Liver (tissue), 9 donors: ENCODE results near the gene TRIM41. TPM values are rescaled to one million over a fixed set of nuclear protein-coding genes. Genes with fewer than 3 reads are reported as not detected.
A peak's percentile ranks its signal among the peaks of the same experiment; 100 is the strongest.

Source experiments
- DNase-seq: peaks from one replicate; pipeline ENCODE4 v3.0.0-alpha.2; 2017; ENCODE audit warnings: low spot score
- H3K27ac ChIP-seq, 2 donors: one replicate each; pipeline ENCODE4 v1.7.0; 2013; ENCODE audit warnings: inconsistent platforms in 2 of 2, low read length in 2 of 2, control low read depth in 1 of 2, low read depth in 1 of 2, mild to moderate bottlenecking in 1 of 2
- H3K27me3 ChIP-seq, 4 donors: one replicate each; pipeline versions ENCODE4 v1.6.1 to v1.7.0; 2013; ENCODE audit warnings: low read length in 3 of 4, inconsistent platforms in 1 of 4, mild to moderate bottlenecking in 1 of 4, moderate library complexity in 1 of 4; ENCODE audit not compliant: control insufficient read depth in 4 of 4, insufficient read depth in 4 of 4
- H3K36me3 ChIP-seq, 4 donors: one replicate each; pipeline versions ENCODE4 v1.6.1 to v1.7.0; 2013; ENCODE audit warnings: low read length in 3 of 4, mild to moderate bottlenecking in 3 of 4, low read depth in 1 of 4, moderate library complexity in 1 of 4; ENCODE audit not compliant: control insufficient read depth in 4 of 4, insufficient read depth in 3 of 4
- H3K4me1 ChIP-seq, 4 donors: one replicate each; pipeline versions ENCODE4 v1.6.1 to v1.7.0; 2013; ENCODE audit warnings: low read length in 3 of 4, mild to moderate bottlenecking in 3 of 4, moderate library complexity in 1 of 4; ENCODE audit not compliant: control insufficient read depth in 4 of 4, insufficient read depth in 4 of 4
- H3K4me3 ChIP-seq, 3 donors: one replicate each; pipeline versions ENCODE4 v1.6.1 to v1.7.0; 2013; ENCODE audit warnings: low read length in 3 of 3, control low read depth in 1 of 3, low read depth in 1 of 3, mild to moderate bottlenecking in 1 of 3
- H3K9ac ChIP-seq, 2 donors: one replicate each; pipeline ENCODE4 v1.7.0; 2013; ENCODE audit warnings: low read length in 2 of 2, mild to moderate bottlenecking in 2 of 2, moderate library complexity in 2 of 2, control low read depth in 1 of 2, low read depth in 1 of 2
- H3K9me3 ChIP-seq, 4 donors: one replicate each; pipeline versions ENCODE4 v1.6.1 to v1.7.0; 2013; ENCODE audit warnings: low read length in 3 of 4; ENCODE audit not compliant: control insufficient read depth in 4 of 4
- CTCF ChIP-seq: fragments of 150-350 bp; IDR thresholded peaks from 2 replicates; pipeline ENCODE4 v1.5.1; 2017; ENCODE audit warnings: improper control_type of control experiment, low read depth, low read length; ENCODE audit not compliant: missing input control
- EGR1 ChIP-seq, 2 donors: IDR thresholded peaks; 2 replicates each; pipeline ENCODE4 v1.6.1; 2016 to 2018; ENCODE audit warnings: antibody characterized with exemption in 2 of 2, low read depth in 2 of 2
- FOXA1 ChIP-seq: IDR thresholded peaks from 2 replicates; pipeline ENCODE4 v1.6.1; 2016; ENCODE audit warnings: antibody characterized with exemption
- FOXA2 ChIP-seq: IDR thresholded peaks from 2 replicates; pipeline ENCODE4 v1.6.1; 2016; ENCODE audit warnings: antibody characterized with exemption
- GABPA ChIP-seq, 2 donors: IDR thresholded peaks in 1 of 2; conservative IDR thresholded peaks in 1 of 2; 2 replicates each; pipeline ENCODE4 v1.6.1; 2016; ENCODE audit warnings: antibody characterized with exemption in 2 of 2, mild to moderate bottlenecking in 1 of 2, moderate library complexity in 1 of 2
- HNF4A ChIP-seq, 2 donors: conservative IDR thresholded peaks; 2 replicates each; pipeline ENCODE4 v1.6.1; 2016; ENCODE audit warnings: antibody characterized with exemption in 2 of 2, mild to moderate bottlenecking in 2 of 2
- NR2F2 ChIP-seq: IDR thresholded peaks from 2 replicates; pipeline ENCODE4 v1.6.1; 2016; ENCODE audit warnings: antibody characterized with exemption
- REST ChIP-seq: IDR thresholded peaks from 2 replicates; pipeline ENCODE4 v1.6.1; 2016; ENCODE audit warnings: antibody characterized with exemption, mild to moderate bottlenecking
- RXRA ChIP-seq, 2 donors: IDR thresholded peaks; 2 replicates each; pipeline ENCODE4 v1.6.1; 2017 to 2018; ENCODE audit warnings: antibody characterized with exemption in 2 of 2, mild to moderate bottlenecking in 1 of 2
- SP1 ChIP-seq: IDR thresholded peaks from 2 replicates; pipeline ENCODE4 v1.6.1; 2018; ENCODE audit warnings: antibody characterized with exemption, mild to moderate bottlenecking
- TAF1 ChIP-seq: conservative IDR thresholded peaks from 2 replicates; pipeline ENCODE4 v1.6.1; 2016; ENCODE audit warnings: antibody characterized with exemption, mild to moderate bottlenecking
- YY1 ChIP-seq: IDR thresholded peaks from 2 replicates; pipeline ENCODE4 v1.6.1; 2016; ENCODE audit warnings: antibody characterized with exemption, mild to moderate bottlenecking
- ZBTB33 ChIP-seq: IDR thresholded peaks from 2 replicates; pipeline ENCODE4 v1.6.1; 2016; ENCODE audit warnings: antibody characterized with exemption
- WGBS: extraction: QIAGEN DNeasy Blood & Tissue Kit; methylation state at CpG from one replicate; pipeline ENCODE4 v1.1.7; 2013; 5-methylcytosine and 5-hydroxymethylcytosine counted together
- polyA plus RNA-seq, 2 donors: library from polyadenylated mRNA; stranded (reverse) in 1 of 2; unstranded in 1 of 2; fragments of 200-250 nt in 1 of 2; fragments of >200 nt in 1 of 2; fragmentation: Nextera tagmentation in 1 of 2; extraction: Ambion mirVana in 1 of 2; gene quantifications; one replicate each; pipeline versions ENCODE4 v1.2.1 to v1.2.3, GENCODE V29; 2013 to 2015
- total RNA-seq, 2 donors: library from RNA; depleted of rRNA; stranded (reverse); fragments of >200 nt; gene quantifications; one replicate each; pipeline ENCODE4 v1.2.3, GENCODE V29; 2014
- donor health status: healthy.
- donor health status: healthy.
- donor health status: healthy.
- donor health status: healthy.
- donor health status: healthy.

TRIM41 gene
- total and polyA plus RNA-seq, 4 donors: 2.8 to 14.1 (median 11.0) TPM

- TF ChIP-seq REST (no peak), YY1 (no peak), EGR1 (IDR thresholded peaks at IDR 0.05; ENCODE audit: low read depth in 2 of 2) (no peak), HNF4A (conservative IDR thresholded peaks at IDR 0.05) (no peak), NR2F2 (no peak), FOXA2 (no peak), ZBTB33 (no peak)
Measured at GRCh38 chr5:181217111-181217802, 5.8 kb upstream of the TRIM41 start (continued).

- H3K36me3 ChIP-seq: no peaks in the 10 kb centered on the region
- H3K4me3 ChIP-seq: peak overlapping the region in 2 of 3 donors; percentile 2 to 29
- H3K9me3 ChIP-seq: no peaks in the 10 kb centered on the region
- no peak overlapping the region for H3K9ac ChIP-seq
- H3K27me3 ChIP-seq: no peaks in the 10 kb centered on the region
- H3K27ac ChIP-seq: no peak overlapping the region
- TF ChIP-seq CTCF (no peak), RXRA (IDR thresholded peaks at IDR 0.05) (no peak), FOXA1 (no peak), SP1 (no peak), FOXA2 (no peak), EGR1 (IDR thresholded peaks at IDR 0.05; ENCODE audit: low read depth in 2 of 2) (no peak)
- no peak for DNase-seq
- WGBS: 4% methylated on average over 13 of the region's 13 CpGs
- peaks cover 3 to 30% (median 16%) of the 10 kb centered on the region in 4 donors for H3K4me1 ChIP-seq
Measured at GRCh38 chr5:181217803-181218062, 5.3 kb upstream of the TRIM41 start.

GRCh38 chr5:181218795-181219124, 4.3 kb upstream of the TRIM41 start:
- Histone ChIP-seq H3K27ac (no peak overlapping the region), H3K4me3 (no peak overlapping the region), H3K4me1 (peaks cover 3 to 34% (median 17%) of the 10 kb centered on the region in 4 donors), H3K36me3 (no peaks in the 10 kb centered on the region), H3K9ac (no peak overlapping the region), H3K27me3 (no peaks in the 10 kb centered on the region), H3K9me3 (no peaks in the 10 kb centered on the region)
- no peak for DNase-seq
- no peak for TF ChIP-seq YY1
- TF ChIP-seq GABPA (IDR thresholded peaks at IDR 0.05 in 1 of 2, conservative IDR thresholded peaks at IDR 0.05 in 1 of 2): no peak
- no peak for TF ChIP-seq TAF1
- TF ChIP-seq RXRA (IDR thresholded peaks at IDR 0.05): no peak
- TF ChIP-seq FOXA1: no peak
- 35% methylated on average over 10 of the region's 10 CpGs for WGBS
